ENCODE data around the gene ELOVL3.

GRCh38 chr10:102274062-102274461 is 48.0 kb downstream of the ELOVL3 start:
- TF ChIP-seq EZH2phosphoT487 (IDR thresholded peaks at IDR 0.05; ENCODE audit: insufficient read depth, low read depth) (no peak), EZH2 (IDR thresholded peaks at IDR 0.05; ENCODE audit: insufficient read depth, poor library complexity, severe bottlenecking) (no peak)
